ENCODE measurements around the gene NLGN3. TPM values are rescaled to one million over a fixed set of nuclear protein-coding genes. Genes with fewer than 3 reads are reported as not detected.
A peak's percentile ranks its signal among the peaks of the same experiment; 100 is the strongest.
"Not testable (repeated sequence)": the region's sequence is repeated elsewhere in the genome, so short reads cannot be mapped to it uniquely, and the experiment has no call there.

NLGN3 gene
- total RNA-seq, 4 donors from 2014 or later, result 1.1 to 1.6 TPM; not detected in 2

DNA sequence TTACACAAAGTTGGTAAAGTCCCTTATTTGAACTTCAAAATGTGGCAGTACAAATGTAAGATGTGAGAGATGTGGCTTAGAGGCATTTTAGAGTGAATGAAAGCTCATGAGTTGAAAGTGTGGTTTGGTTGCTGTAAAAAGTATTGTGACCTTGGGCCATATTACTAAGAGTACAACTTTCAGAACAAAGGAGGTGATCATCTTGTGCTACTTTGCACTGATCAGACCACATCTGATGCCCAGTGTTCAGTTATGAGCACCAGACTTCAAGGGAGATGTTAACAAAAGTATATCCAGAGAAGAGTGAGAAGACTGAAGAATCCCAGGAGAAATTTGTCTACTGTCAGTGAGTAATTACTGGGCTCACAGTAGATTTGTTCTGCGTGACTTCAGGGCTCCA is 30.2 kb downstream of the NLGN3 start:
- no peaks in the 10 kb centered on the region for H3K36me3 ChIP-seq
- no peak overlapping the region for H3K27ac ChIP-seq
- no peak overlapping the region for H3K4me3 ChIP-seq
- TF ChIP-seq, protein P1, sequence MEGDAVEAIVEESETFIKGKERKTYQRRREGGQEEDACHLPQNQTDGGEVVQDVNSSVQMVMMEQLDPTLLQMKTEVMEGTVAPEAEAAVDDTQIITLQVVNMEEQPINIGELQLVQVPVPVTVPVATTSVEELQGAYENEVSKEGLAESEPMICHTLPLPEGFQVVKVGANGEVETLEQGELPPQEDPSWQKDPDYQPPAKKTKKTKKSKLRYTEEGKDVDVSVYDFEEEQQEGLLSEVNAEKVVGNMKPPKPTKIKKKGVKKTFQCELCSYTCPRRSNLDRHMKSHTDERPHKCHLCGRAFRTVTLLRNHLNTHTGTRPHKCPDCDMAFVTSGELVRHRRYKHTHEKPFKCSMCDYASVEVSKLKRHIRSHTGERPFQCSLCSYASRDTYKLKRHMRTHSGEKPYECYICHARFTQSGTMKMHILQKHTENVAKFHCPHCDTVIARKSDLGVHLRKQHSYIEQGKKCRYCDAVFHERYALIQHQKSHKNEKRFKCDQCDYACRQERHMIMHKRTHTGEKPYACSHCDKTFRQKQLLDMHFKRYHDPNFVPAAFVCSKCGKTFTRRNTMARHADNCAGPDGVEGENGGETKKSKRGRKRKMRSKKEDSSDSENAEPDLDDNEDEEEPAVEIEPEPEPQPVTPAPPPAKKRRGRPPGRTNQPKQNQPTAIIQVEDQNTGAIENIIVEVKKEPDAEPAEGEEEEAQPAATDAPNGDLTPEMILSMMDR (IDR thresholded peaks at IDR 0.05), result no peak
- TF ChIP-seq POLR2A (IDR thresholded peaks at IDR 0.05), result no peak
- no peak for DNase-seq
- no peaks in the 10 kb centered on the region for H3K4me1 ChIP-seq
- no peaks in the 10 kb centered on the region for H3K9me3 ChIP-seq
- H3K27me3 ChIP-seq, result no peaks in the 10 kb centered on the region

DNA sequence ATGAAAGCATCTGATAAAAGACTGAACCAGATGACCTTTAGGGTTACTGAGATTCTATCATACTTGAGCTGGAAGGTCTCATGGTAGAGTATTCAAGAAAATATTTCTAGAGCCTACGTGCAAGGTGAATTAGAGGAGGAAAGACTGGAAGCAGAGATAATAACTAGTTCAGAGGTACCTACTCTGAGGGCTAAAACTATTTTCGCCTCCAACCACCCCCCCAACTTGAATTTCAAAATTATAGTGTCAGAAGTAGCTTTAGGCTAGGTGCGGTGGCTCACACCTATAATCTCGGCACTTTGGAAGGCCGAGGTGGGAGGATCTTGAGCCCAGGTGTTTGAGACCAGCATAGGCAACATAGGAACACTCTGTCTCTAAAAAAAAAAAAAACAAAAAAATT is 30.9 kb downstream of the NLGN3 start:
- H3K27me3 ChIP-seq, result no peaks in the 10 kb centered on the region
- no peaks in the 10 kb centered on the region for H3K4me1 ChIP-seq
- no peak overlapping the region for H3K27ac ChIP-seq
- H3K9me3 ChIP-seq, result no peaks in the 10 kb centered on the region
- no peak overlapping the region for H3K4me3 ChIP-seq
- no peak for DNase-seq
- TF ChIP-seq POLR2A (IDR thresholded peaks at IDR 0.05), result no peak
- TF ChIP-seq, protein P1 (IDR thresholded peaks at IDR 0.05), result no peak
- no peaks in the 10 kb centered on the region for H3K36me3 ChIP-seq

DNA sequence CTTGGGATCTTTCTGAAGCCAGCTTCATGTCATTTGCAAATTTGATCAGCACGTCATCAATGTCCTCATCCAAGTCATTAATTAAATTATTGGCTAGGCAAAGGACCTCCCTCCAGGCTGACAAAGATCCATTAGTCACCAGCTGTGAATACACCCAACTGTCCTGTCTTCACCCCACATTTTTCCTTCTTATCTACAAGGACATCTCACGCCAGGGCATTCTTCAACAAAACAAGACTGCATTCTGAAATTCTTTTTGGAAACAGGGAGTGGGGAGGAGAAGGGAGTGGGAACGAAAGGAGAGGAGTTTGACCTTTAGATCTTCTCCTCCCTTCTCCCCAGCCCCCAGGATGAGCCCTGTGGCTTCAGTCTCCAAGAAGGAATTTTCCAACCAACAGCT is 32.7 kb downstream of the NLGN3 start:
- H3K9me3 ChIP-seq, result no peaks in the 10 kb centered on the region
- H3K27me3 ChIP-seq, result no peaks in the 10 kb centered on the region
- H3K4me3 ChIP-seq, result no peak overlapping the region
- TF ChIP-seq, protein P1 (IDR thresholded peaks at IDR 0.05), result no peak
- TF ChIP-seq POLR2A (IDR thresholded peaks at IDR 0.05), result no peak
- H3K36me3 ChIP-seq, result no peaks in the 10 kb centered on the region
- no peaks in the 10 kb centered on the region for H3K4me1 ChIP-seq
- DNase-seq, result no peak
- H3K27ac ChIP-seq, result no peak overlapping the region

DNA sequence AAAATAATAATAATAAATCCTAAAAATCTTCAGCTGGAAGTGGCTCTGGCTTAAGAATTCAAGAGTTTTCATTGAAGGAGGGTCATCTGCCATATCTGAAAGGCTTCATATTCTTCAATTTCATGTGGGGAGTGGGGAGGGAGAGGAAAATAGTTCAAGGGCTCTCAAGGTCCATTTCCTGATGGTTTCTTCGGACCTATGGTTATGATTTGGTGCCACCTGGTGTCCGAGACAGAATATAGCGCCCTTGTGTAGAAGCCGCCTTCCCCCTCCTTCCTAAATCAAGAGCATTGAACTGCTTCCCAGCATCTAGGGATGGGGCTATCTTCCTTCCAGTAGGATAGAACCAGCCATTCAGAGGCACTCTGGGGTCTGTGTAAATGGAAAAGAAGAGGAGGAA is 34.3 kb downstream of the NLGN3 start:
- Histone ChIP-seq H3K9me3 (no peaks in the 10 kb centered on the region), H3K27me3 (no peaks in the 10 kb centered on the region), H3K4me1 (no peaks in the 10 kb centered on the region), H3K36me3 (no peaks in the 10 kb centered on the region), H3K4me3 (no peak overlapping the region), H3K27ac (no peak overlapping the region)
- peak in 2 of 3 donors; percentile 54 to 80 for DNase-seq
- no peak for TF ChIP-seq POLR2A (IDR thresholded peaks at IDR 0.05)
- TF ChIP-seq, protein P1 (IDR thresholded peaks at IDR 0.05), result peak; percentile 30 to 75 (median 62)

DNA sequence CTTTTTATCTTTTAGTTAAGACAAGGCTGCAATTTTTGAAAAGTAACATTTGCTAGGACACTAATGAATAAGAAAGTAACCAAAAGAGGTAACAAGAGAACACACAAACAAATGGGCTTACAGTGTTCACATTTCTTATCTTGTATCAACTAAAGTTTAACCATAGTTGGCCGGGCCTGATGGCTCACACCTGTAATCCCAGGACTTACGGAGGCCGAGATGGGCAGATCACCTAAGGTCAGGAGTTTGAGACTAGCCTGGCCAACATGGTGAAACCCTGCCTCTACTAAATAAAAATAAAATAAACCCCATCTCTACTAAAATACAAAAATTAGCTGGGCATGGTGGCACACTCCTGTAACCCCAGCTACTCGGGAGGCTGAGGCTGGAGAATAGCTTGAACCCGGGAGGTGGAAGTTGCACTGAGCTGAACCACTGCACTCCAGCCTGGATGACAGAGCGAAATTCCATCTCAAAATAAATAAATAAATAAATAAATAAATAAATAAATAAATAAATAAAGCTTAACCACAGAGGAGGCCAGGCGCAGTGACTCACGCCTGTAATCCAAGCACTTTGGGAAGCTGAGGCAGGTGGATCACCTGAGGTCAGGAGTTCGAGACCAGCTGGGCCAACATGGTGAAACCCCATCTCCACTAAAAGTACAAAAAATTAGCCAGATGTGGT is 36.1 kb downstream of the NLGN3 start:
- not testable (repeated sequence) for H3K27me3 ChIP-seq, DNase-seq, H3K4me3 ChIP-seq, H3K4me1 ChIP-seq, H3K9me3 ChIP-seq, H3K36me3 ChIP-seq
- peak overlapping the region in 2 of 4 donors; percentile 80 to 89 for H3K27ac ChIP-seq

DNA sequence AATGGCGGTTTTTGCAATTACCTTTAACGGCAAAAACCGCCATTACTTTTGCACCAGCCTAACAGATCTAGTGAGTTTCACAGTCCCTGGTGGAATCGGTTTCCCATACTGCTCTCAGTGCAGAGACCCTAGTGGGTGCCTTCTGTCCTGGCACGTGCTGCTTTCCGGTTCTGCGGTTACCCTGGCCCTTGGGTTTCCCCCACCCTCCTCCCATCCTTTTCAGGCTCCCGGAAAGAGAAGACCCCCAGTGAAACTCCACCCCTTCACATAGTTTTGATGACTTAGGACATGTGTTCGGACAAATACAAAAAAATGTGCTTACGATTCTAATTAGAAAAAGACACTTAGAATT is 36.9 kb downstream of the NLGN3 start:
- no peaks in the 10 kb centered on the region for H3K27me3 ChIP-seq
- no peaks in the 10 kb centered on the region for H3K9me3 ChIP-seq
- peak overlapping the region; percentile 80 to 90 (median 88) for H3K27ac ChIP-seq
- no peaks in the 10 kb centered on the region for H3K4me1 ChIP-seq
- peak in 2 of 3 donors; percentile 40 to 59 for DNase-seq
- peak overlapping the region; percentile 41 to 54 (median 49) for H3K4me3 ChIP-seq
- H3K36me3 ChIP-seq, result no peaks in the 10 kb centered on the region
- TF ChIP-seq, protein P1 (IDR thresholded peaks at IDR 0.05), result no peak
- TF ChIP-seq POLR2A (IDR thresholded peaks at IDR 0.05), result no peak
